ENCODE data around the gene SLC25A47.

- TF ChIP-seq CTCF (IDR thresholded peaks at IDR 0.05) (no peak), POLR2A (IDR thresholded peaks at IDR 0.05) (no peak)
Observed at GRCh38 chr14:100283984-100284881, 38.9 kb upstream of the SLC25A47 start.
